ENCODE measurements around the gene FAM180A.

The FAM180A gene

GRCh38 chr7:135736586-135737305 lies 11.9 kb downstream of the FAM180A start:
- no peak for DNase-seq

GRCh38 chr7:135734343-135734689 lies 14.3 kb downstream of the FAM180A start:
- no peak for DNase-seq

GRCh38 chr7:135733603-135734342 lies 14.8 kb downstream of the FAM180A start:
- no peak for DNase-seq

- no peak for DNase-seq
Observed at GRCh38 chr7:135731131-135731530, 17.5 kb downstream of the FAM180A start.

GRCh38 chr7:135729230-135729629 lies 19.4 kb downstream of the FAM180A start:
- no peak for DNase-seq

- DNase-seq: no peak
Observed at GRCh38 chr7:135728136-135728669, 20.4 kb downstream of the FAM180A start, which contains the start of gene SLC13A4. SLC13A4 (minus strand) TSS chr7:135728186; CDS start chr7:135727496, 690 bp downstream.

- DNase-seq: no peak
Observed at GRCh38 chr7:135726911-135727673, 21.5 kb downstream of the FAM180A start.

GRCh38 chr7:135726276-135726788 lies 22.3 kb downstream of the FAM180A start:
- no peak for DNase-seq

GRCh38 chr7:135723411-135723810 lies 25.2 kb downstream of the FAM180A start:
- DNase-seq: no peak

- DNase-seq: no peak
Observed at GRCh38 chr7:135721198-135721820, 27.3 kb downstream of the FAM180A start.

- no peak for DNase-seq
Observed at GRCh38 chr7:135719688-135720087, 28.9 kb downstream of the FAM180A start.

- DNase-seq: no peak
Observed at GRCh38 chr7:135718794-135719437, 29.7 kb downstream of the FAM180A start.

GRCh38 chr7:135718219-135718618 lies 30.4 kb downstream of the FAM180A start:
- DNase-seq: no peak

GRCh38 chr7:135717693-135718092 lies 30.9 kb downstream of the FAM180A start:
- no peak for DNase-seq

- no peak for DNase-seq
Observed at GRCh38 chr7:135716677-135717238, 31.9 kb downstream of the FAM180A start.

- no peak for DNase-seq
Observed at GRCh38 chr7:135715673-135716072, 32.9 kb downstream of the FAM180A start.

- no peak for DNase-seq
Observed at GRCh38 chr7:135715055-135715522, 33.5 kb downstream of the FAM180A start.

GRCh38 chr7:135714534-135715009 lies 34.0 kb downstream of the FAM180A start:
- no peak for DNase-seq

- no peak for DNase-seq
Observed at GRCh38 chr7:135713836-135714470, 34.7 kb downstream of the FAM180A start.

GRCh38 chr7:135712796-135713195 lies 35.8 kb downstream of the FAM180A start:
- no peak for DNase-seq

Data from AML-193 (cell line).